IPS-NIHi7 (cell line): ENCODE results near the gene TSLP.

ENCODE experiments used
- DNase-seq: peaks from one replicate; pipeline ENCODE4 v3.0.0; 2012; ENCODE audit warnings: mixed read lengths; ENCODE audit errors: extremely low spot score

Gene TSLP

DNA sequence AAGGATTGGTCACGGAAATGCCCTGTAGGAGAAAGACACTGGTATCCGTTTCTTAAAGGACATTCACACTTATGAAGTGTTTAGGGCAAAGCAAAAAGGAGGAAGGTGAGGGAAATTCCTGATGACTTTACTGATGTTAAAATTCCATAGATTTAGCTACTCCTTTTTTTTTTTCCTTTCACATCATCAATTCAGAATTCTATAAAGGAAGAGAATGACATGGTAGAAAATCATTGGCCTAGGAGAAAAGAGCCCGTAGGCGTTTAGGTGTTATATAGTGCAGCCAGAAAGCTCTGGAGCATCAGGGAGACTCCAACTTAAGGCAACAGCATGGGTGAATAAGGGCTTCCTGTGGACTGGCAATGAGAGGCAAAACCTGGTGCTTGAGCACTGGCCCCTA lies at the start of gene TSLP:
TSS of gene TSLP (plus strand) at position 301 of the 400 bp plus-strand sequence. CDS start 178 bp downstream, outside the sequence.
- no peak for DNase-seq

DNA sequence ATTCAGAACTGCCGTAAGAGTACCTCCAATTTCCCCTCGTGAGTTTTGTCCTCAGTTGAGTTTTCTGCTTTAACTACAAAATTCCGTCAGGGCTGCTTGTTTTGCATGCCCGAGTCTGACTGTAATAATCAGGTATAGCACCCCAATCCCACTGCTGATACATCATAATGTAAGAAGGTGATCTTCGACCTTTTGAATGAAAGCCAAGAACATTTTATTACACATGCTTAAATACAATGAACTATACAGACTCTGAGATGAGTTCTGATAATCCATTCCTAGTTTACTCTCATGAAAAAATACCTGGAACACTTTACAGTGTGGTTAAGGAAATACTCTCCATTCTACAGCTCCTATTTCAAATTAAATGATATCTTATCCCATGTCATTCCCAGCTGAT lies 49.2 kb upstream of the TSLP start:
- no peak for DNase-seq

GRCh38 chr5:111028865-111029264 lies 42.6 kb upstream of the TSLP start:
- DNase-seq = no peak

DNA sequence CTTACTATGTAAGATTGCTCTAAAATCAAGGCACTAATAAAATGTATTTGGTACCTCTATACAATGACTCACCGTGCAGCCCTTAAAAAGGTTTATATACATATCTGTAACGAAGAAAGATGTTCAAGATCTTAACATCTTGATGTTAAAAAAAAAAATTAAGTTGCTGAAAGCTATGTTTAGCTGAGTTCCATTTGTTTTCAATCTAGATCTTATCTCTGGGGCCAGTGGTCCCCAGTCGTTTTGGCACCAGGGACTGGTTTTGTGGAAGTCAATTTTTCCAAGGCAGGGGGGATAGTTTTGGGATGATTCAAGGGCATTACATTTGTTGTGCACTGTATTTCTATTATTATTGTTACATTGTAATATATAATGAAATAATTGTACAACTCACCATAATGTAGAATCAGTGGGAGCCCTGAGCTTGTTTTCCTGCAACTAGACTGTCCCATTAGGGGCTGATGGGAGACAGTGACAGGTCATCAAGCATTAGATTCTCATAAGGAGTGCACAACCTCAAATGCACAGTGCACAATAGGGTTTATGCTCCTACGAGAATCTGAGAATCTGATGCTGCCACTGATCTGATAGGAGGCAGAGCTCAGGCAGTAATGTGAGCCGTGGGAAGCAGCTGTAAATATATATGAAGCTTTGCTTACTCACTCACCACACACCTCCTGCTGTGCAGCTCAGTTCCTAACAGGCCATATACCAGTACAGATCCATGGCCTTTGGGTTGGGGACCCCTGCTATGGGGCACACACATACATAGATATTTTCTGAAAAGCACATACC lies 27.6 kb upstream of the TSLP start:
- peak; percentile 12 for DNase-seq

- no peak for DNase-seq
Observed at GRCh38 chr5:111058064-111058463, 13.4 kb upstream of the TSLP start.

DNA sequence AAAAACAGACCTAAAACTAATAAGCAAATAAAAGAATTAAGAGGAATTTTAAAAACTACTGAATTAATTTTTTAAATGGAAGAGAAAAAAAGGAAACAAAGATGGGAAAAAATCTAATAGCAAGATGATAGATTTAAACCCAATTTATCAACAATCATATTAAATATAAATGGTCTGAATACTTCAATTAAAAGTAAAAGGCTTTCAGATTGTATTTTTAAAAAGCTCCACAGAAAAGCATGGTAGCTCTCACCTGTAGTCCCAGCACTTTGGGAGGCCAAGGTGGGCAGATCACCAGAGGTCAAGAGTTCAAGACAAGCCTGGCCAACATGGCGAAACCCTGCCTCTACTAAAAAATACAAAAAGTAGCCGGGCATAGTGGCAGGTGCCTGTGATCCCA lies 11.3 kb upstream of the TSLP start:
- DNase-seq = no peak

GRCh38 chr5:111061618-111062017 lies 9.9 kb upstream of the TSLP start:
- no peak for DNase-seq

DNA sequence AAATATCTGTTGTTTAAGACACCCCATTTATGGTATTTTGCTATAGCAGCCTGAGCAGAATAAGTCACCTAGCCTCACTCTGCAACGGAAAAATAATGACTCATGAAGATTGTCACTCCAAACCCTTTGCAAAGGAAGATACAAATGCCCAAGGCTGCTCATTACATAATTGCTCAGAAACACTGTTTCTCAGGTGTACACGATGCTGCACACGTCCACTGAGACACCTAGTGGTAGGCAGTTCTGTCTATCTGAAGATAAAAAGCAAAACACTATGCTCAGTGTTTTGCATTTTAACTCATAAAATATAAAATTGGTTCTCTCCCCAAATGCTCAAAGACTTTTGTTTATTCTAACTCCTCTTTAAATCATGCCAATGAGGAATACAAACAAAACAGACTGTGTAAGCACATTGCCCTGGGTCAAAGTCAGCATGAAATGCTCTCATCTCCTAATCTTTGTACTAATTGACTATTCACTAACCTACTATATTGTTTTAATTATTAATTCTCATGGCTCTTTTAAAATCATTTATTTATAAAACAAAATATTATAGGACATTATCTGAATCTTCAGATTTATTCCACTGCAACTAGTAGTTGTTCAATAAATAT lies 7.7 kb upstream of the TSLP start:
- DNase-seq = no peak

- no peak for DNase-seq
Observed at GRCh38 chr5:111066261-111066938, 5.1 kb upstream of the TSLP start.

- DNase-seq = no peak
Observed at GRCh38 chr5:111068213-111068612, 3.3 kb upstream of the TSLP start.

- DNase-seq = no peak
Observed at GRCh38 chr5:111069839-111070238, 1.7 kb upstream of the TSLP start.

- peak; percentile 72 for DNase-seq
Observed at GRCh38 chr5:111070272-111071134, 1.0 kb upstream of the TSLP start.

DNA sequence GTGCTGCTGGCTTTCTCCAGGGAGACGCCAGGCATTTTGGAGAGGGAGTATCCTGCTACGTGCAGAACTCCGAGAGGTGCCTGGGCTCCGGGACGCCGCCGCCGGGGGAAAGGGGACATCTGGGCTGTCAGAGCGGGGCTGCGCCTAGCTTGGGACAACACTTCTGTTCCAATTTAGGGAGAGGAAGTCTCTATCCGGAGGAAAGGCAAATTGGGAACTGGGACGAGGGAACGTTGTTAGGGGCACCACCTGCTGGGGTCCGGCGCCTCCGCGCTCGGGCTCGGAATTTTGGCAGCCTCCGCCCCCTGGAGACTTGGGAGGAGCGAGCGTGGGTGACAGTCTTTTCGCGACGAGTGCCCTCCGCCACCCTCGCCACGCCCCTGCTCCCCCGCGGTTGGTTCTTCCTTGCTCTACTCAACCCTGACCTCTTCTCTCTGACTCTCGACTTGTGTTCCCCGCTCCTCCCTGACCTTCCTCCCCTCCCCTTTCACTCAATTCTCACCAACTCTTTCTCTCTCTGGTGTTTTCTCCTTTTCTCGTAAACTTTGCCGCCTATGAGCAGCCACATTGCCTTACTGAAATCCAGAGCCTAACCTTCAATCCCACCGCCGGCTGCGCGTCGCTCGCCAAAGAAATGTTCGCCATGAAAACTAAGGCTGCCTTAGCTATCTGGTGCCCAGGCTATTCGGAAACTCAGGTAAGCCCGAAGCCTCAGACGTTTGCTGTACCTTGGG lies 1.6 kb downstream of the TSLP start:
- peak; percentile 75 for DNase-seq

DNA sequence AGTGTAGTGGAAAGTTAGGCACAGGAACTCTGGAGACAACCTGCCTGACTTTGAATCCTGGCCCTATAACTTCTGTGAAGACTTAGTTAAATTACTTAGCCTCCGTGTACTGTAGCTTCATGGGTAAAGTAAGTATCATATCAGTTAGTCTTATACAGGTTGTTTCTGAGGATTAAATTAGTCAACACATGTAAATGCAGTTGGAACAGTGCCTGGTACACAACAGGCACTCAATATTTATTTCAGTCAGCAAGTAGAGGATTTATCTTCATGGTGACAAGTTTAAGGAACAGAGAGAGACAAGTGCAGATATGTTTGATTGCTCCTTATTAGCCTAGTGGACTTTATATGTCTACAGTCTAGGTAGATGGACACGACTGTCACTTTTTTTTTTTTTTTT lies 2.7 kb downstream of the TSLP start:
- DNase-seq = no peak

DNA sequence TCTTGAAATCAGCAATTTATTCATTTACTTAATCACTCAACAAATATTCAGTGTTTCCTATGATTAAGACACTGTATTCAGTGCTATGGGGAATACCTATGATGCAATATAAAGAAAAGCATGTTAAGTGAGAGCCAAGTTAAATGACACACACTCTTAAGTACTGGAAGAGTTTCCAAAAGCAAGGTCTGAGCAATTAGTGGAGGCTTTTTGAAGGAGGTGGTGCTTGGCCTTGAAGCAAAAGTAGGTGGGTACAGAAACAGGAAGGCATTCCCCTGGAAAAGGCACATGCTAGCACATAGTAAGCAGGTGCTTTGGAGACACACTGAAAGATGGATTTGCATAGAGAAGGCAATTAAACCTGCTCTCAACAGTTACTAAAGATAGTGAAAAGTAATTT lies 4.0 kb downstream of the TSLP start:
- DNase-seq = no peak

DNA sequence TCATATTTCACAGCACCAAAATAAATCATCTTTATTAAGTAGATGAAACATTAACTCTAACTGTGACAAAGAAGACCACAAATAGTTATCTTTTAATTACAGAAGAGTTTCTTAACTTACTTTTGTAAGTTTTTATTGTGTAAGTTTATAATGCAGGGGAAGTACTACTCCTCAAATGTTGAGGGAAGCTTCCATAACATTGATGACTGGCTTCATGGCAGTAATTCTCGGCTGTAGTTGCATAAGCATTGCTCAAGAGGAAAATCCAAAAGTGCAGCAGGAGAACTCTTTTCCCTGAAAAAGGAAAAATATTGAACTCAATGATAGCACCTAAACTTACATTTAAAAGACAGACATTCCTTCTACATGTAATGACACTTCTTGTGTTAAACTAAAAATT lies 4.6 kb downstream of the TSLP start:
- DNase-seq = no peak

DNA sequence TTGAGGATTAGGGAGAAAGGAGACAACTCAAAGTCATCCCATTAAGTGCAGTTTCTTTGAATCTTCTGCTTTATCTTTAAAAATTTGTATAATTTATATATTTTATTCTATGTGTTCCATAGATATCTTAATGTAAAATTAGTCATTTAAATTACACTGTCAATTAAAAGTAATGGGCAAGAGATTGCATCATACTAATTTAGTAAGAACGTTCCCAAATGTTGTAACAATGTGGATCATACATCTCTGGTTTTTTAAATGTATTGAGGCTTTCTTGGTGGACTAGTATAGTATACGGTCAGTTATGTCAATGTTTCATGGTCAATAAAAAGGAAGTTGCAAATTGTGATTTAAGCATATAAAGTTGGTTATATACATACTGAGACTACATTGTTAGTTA lies 6.2 kb downstream of the TSLP start:
- no peak for DNase-seq

- no peak for DNase-seq
Observed at GRCh38 chr5:111079846-111080245, 8.3 kb downstream of the TSLP start.

- no peak for DNase-seq
Observed at GRCh38 chr5:111083323-111083722, 11.8 kb downstream of the TSLP start.

- peak; percentile 87 for DNase-seq
Observed at GRCh38 chr5:111092062-111092853, 20.7 kb downstream of the TSLP start, which contains the start of gene WDR36. Gene WDR36, plus strand, starts transcription at chr5:111092348. Its CDS starts 109 bp downstream, at chr5:111092457.
